Stimulated activated CD4-positive, alpha-beta T cell treated with anti-CD3 and anti-CD28 coated beads, Interleukin-4, amount 100 ng/mL, for 1 hour (primary cell): ENCODE results near the gene UBXN7.
"Not testable (repeated sequence)": the region's sequence is repeated elsewhere in the genome, so short reads cannot be mapped to it uniquely, and the experiment has no call there.

ENCODE experiments used
- DNase-seq: peaks from one replicate; pipeline ENCODE4 v3.0.0-alpha.2; 2020

Gene UBXN7, protein sequence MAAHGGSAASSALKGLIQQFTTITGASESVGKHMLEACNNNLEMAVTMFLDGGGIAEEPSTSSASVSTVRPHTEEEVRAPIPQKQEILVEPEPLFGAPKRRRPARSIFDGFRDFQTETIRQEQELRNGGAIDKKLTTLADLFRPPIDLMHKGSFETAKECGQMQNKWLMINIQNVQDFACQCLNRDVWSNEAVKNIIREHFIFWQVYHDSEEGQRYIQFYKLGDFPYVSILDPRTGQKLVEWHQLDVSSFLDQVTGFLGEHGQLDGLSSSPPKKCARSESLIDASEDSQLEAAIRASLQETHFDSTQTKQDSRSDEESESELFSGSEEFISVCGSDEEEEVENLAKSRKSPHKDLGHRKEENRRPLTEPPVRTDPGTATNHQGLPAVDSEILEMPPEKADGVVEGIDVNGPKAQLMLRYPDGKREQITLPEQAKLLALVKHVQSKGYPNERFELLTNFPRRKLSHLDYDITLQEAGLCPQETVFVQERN

DNA sequence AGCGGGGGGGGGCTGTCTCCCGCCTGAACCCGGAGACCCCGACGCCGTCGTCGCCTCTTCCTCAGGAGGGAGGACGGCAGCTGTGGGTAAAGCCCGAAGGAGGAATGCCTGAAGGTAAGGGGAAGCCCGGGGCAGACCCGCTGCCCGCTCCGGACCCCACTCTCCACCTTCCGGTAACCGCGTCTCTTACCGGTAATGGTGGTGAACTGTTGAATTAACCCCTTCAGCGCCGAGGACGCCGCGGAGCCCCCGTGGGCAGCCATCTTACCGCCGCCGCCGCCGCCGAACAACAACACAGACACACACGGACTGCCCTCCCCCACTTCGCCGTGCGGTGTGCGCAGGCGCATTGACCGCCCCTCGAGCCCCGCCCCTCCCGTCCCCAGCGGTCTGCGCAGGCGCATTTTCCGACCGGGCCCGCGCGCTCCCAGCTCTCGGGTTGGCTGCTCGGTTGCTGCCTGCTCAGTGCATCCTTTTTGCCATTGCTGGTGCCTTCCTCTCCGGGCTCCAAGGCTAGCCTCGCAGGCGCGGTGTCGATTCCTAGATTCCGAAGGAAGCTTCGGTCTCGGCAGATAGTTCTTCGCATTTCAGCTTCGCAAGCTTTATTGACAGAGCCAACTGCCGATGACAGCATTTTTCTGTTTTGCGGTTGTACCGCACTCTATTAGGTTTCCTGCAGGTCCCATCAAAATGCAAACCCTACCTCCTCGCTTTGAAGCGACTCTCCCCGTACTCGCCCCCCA is at the start of gene UBXN7:
Gene UBXN7, minus strand, starts transcription at position 291 of the 743 bp plus-strand sequence. Its CDS starts 28 bp downstream, at position 263.
- DNase-seq, result peak; percentile 96

DNA sequence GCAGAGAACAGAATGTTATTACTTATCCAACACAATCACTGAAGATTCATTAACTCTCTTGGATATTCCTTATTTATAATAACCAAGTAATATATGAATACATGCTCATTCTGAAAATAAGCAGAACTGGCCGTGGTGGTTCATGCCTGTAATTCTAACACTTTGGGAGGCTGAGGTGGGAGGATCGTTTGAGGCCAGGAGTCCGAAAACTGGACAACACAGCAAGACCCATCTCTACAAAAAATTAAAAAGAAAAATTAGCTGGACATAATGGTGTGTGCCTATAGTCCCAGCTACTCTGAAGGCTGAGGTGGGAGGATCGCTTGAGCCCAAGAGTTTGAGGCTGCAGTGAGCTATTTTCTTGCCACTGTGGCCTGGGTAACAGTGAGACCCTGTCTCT is 45.5 kb upstream of the UBXN7 start:
- no peak for DNase-seq

DNA sequence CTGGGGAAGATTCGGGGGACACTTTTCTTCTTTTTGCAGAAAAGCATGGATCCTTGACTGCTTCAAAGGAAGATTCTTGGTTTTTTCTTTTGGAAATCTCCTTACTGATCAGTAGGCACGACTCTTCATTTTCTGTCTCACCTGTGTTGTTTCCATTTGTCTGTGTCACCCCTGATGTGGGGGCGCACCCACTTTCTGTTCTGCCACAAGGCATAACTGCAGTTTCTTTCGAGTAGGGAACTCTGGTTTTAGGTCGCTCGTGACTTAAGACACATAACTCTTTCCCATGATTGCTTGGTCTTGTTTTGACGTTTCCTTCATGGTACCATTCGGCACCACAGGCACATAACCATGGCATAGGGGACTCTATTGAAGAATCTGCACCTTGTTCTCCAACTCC is 40.1 kb upstream of the UBXN7 start:
- DNase-seq, result no peak

DNA sequence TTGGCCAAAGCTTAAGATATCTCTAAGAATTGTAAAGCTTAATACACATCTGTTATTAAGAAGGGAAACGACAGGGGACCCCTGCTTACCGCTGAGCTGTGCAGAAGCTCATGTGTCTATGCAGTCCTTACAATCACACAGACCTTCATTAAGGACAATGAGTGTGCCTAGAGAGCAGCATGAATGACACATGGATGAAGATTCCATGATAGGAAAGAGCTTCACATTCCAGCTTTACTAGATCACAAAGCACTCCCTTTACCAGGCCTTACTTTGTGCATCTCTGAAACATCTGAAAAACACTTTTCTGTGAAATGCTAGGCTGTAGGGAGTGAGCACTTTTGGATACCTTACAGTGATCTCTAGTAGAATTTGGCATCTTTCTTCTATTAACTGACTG is 39.3 kb upstream of the UBXN7 start:
- no peak for DNase-seq

DNA sequence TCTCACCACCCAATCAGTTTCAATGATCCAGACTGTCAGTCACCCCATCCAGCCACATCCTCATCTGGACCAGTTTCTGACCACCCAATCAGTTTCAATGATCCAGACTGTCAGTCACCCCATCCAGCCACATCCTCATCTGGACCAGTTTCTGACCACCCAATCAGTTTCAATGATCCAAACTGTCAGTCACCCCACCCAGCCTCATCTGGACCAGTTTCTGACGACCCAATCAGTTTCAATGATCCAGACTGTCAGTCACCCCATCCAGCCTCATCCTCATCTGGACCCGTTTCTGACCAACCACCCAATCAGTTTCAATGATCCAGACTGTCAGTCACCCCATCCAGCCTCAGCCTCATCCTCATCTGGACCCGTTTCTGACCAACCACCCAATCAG is 38.0 kb upstream of the UBXN7 start:
- DNase-seq, result not testable (repeated sequence)

DNA sequence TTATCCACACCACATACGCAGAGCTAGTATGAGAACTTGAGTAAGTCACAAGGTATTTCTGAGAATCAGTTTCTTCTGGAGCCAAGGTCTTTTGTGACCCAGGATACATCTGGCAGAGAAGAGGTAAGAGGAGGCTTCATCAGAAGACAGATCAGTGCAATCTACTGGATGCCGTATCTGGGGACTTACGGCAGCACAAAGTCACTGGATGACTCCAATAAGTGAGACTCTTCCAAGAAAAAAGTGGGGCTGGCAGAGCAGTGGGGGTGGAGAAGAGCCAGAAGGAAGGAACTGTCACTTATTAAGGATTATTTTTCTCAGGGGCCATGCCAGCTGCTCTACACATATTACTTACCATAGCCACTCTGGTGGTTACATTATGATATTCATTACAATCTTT is 31.6 kb upstream of the UBXN7 start:
- no peak for DNase-seq

DNA sequence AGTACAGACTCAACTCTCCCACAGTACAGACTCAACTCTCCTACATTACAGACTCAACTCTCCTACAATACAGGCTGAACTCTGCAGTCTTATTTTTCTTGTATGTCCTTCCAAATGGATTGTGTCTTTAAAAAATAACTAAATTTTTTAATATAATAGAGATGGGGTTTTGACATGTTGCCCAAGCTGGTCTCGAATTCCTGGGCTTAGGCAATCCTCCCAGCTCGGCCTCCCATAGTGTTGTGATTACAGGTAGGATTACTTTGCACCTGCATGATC is 31.2 kb upstream of the UBXN7 start:
- no peak for DNase-seq

DNA sequence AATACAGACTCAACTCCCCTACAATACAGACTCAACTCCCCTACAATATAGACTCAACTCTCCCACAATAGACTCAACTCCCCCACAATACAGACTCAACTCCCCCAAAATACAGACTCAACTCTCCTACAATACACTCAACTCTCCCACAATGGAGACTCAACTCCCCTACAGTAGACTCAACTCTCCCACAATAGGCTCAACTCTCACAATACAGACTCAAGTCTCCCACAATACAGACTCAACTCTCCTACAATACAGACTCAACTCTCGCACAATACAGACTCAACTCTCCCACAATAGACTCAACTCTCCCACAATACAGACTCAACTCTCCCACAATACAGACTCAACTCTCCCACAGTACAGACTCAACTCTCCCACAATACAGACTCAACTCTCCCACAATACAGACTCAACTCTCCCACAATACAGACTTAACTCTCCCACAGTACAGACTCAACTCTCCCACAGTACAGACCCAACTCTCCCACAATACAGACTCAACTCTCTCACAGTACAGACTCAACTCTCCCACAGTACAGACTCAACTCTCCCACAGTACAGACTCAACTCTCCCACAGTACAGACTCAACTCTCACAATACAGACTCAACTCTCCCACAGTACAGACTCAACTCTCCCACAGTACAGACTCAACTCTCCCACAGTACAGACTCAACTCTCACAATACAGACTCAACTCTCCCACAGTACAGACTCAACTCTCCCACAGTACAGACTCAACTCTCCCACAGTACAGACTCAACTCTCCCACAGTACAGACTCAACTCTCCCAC is 30.7 kb upstream of the UBXN7 start:
- not testable (repeated sequence) for DNase-seq

DNA sequence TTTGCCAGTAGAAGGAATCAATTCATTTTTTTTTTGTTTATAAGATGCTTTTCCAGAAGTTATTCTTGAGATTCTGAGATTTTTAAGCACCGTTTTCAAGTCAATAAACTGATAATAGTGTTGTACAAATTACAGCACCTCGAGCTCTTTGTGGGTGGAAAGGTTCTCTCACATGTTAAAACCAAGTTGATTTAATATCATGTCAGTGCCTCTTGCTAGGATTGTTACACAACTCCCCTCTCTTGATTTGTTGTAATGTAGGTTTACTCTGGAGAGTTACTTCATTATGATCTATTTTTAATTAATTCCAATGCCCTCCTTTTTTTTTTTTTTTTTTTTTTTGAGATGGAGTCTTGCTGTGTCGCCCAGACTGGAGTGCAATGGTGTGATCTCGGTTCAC is 25.8 kb upstream of the UBXN7 start:
- no peak for DNase-seq

DNA sequence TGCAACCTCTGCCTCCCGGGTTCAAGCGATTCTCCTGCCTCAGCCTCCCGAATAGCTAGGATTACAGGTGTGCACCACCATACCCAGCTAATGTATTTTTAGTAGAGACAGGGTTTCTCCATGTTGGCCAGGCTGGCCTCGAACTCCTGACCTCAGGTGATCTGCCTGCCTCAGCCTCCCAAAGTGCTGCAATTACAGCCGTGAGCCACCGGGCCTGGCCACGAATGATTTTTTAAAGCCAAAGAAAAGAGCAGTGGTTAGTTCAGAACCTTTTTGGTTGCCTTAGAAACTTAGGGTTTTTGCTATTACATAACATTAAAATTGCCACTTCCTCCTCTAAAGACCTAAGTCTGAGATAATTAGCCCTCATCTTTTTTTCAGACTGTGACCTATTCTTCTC is 25.2 kb upstream of the UBXN7 start:
- DNase-seq, result not testable (repeated sequence)

DNA sequence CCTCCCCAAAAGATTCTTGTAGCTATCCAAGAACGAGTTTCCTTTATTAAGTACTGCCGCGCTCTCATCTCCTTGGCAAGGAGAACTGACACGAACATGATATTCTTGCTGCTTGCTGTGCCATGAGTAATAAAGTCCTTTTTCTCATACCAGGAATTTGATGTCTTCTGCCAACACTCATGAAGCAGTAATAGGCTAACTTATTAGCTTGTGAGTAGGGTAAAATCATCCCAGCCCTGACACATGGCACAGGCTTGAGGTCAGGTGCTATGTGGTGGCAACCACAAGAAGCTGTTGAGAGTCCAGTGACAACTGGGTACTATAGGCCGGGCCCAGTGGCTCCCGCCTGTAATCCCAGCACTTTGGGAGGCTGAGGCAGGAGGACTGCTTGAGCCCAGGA is 22.7 kb upstream of the UBXN7 start:
- no peak for DNase-seq

DNA sequence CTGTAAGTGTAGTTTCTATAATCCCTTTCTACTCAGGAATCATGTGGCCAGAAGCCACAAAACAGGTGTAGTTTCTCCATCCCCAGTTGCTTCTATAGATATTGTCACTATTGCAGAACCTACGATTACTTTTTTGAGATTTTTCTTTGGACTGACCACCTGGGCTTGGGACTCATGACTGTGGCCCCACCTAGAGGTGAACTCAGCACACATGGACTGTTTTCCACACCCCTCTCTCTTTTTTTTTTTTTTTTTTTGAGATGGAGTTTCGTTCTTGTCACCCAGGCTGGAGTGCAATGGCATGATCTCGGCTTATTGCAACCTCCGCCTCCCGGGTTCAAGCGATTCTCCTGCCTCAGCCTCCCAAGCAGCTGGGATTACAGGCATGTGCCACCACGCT is 13.2 kb upstream of the UBXN7 start:
- not testable (repeated sequence) for DNase-seq

DNA sequence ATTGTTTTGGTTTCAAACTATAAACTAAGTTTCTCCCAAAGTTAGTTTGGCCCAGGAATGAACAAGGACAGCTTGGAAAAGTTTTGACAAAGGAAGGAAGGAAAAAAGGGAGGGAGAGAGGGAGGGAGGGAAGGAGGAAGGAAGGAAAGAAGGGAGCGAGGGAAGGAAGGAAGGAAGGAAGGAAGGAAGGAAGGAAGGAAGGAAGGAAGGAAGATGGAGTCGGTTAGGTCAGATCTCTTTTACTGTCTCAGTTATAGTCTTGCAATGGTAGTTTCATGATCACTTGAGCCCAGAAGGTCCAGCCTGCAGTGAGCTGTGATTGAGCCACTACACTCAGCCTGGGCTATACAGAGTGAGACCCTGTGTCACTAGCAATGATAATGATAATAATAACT is 12.3 kb upstream of the UBXN7 start:
- DNase-seq, result no peak

DNA sequence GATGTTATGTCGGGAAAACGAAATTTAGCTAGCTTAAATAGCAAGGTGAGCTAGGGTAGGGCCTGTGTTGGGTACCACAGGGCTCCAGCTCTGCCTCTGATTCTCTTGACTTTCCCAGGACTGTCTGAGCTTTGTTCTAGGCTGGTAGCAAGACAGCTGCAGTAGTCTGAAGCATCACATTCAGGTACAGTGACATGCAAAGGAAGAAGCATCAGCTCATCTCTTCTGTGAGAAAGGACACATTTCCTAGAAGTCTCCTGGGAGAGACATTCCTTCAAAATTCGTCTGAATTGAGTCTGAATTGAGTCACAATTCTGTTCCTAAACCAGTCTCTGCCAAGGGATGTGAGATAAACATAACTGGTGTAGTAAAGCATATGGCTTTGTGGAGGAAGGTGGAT is 8.5 kb upstream of the UBXN7 start:
- no peak for DNase-seq

DNA sequence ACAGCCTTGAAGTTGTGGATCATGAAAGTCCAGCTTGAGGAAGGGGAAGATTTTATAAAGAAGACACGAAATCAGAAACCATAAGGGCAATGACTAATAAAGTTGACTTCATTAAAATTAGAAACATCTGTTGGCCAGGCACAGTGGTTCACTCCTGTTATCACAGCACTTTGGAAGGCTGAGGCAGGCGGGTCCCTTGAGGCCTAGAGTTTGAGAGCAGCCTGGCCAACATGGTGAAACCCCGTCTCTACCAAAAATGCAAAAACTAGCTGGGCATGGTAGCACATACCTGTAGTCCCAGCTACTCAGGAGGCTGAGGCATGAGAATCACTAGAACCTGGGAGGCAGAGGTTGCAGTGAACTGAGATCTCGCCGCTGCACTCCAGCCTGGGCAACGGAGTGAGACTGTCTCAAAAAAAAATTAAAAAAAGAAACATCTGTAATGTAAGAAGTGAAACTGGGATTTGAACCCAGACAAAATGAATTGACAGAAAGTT is 7.9 kb upstream of the UBXN7 start:
- DNase-seq, result no peak

DNA sequence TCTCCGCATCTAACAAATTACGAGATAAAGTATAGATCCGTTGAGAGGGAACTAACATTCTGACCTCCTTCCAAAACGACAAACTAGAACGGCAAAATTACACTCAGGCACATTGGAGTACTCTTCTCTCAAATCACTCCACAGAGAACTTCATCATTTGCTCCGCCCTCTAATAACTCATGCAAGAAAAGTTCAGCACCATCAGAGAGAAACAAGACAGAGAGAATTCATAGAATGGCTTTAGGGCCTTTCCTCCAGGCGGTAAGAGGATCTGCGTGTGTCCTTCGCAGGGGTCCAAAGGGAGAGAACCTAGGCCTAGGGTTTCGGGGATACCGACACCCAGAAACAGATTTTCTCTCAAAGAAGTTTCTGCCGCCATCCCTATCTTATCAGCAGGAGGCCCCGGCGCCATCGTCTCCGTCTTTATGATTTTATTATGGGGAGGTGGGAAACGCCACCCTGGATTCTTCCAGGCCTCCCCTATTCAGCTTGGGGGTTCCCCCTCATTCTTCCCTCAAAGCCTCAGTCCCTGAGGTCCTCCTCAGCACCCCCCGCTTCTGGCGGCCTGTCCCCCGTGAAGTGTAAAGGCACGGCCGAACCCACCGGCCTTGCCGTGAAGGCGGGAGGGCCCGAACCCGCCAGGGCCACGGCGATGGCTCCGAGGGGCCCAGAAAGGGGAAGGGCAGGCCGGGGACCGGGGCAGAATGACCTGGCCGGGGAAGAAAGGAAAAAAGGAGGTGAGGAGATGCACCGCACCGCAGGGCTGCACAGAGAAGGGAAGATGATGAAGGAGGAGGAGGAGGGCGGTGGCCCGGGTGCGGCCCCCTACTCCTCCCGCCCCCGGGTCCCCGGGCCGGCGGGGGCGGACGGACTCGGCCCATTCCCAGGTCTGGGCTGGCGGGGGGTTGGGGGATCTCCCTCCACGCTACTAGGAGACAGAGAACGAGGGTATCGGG is 768 bp downstream of the UBXN7 start:
- peak; percentile 15 for DNase-seq

DNA sequence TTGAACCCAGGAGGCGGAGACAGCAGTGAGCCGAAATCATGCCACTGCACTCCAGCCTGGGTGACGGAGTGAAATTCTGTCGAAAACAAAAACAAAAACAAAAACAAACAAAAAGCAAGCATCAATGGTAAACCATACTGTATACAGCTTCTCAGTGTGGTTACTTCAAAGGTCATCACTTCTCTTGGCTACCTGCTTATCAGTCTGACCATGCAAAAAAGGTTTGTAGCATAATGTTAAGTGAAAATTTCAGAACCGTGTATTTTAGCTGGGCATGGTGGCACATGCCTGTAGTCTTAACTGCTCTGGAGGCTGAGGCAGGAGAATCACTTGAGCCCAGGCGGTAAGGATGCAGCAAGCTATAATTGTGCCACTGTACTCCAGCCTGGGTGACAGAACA is 4.2 kb downstream of the UBXN7 start:
- DNase-seq, result no peak

DNA sequence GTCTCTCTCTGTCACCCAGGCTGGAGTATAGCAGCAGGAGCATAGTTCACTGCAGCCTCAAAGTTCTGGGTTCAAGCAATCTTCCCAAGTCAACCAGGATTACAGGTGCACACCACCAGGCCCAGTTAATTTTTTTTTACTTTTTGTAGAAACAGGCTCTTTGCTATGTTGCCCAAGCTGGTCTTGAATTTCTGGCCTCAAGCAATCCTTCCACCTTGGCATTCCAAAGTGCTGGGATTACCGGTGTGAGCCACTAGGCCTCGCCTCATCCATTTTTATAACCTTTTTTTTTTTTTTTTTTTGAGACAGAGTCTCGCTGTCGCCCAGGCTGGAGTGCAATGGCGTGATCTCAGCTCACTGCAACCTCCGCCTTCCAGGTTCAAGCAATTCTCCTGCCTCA is 7.8 kb downstream of the UBXN7 start:
- DNase-seq, result not testable (repeated sequence)

DNA sequence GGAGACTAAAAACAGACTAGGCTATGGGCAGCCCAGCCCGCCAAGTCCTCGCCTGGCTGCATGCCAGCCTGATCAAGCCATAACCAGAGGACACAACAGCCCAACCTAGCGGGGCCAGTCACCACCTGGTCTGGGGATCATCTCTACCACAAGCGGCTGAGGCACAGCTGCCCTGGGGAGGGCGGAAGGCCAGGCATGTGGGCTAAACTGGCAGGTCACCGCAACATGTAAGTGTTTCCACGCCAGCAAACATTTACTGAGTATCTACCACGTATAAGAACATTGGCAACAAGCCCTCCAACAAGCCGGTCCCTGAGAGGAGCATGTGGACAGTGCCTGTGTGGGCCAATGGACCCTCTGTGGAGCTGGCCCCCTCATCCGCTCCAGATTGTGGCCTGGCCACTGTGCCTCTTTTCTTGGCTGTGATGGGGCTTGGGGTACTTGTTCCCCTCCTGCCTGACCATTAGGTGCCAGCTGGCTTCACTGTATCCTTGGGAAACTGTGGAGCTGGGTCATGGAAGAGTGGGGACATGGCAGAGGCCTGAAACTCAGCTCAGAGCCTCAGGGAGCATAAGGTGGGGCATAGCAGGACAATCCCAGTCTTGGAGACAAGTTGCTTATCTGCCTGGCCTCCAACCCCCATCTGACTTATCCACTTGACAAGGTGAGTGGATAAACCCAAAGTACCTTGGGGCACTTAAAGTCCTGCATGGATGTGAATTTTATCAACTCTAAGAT is 9.0 kb downstream of the UBXN7 start:
- DNase-seq, result no peak

DNA sequence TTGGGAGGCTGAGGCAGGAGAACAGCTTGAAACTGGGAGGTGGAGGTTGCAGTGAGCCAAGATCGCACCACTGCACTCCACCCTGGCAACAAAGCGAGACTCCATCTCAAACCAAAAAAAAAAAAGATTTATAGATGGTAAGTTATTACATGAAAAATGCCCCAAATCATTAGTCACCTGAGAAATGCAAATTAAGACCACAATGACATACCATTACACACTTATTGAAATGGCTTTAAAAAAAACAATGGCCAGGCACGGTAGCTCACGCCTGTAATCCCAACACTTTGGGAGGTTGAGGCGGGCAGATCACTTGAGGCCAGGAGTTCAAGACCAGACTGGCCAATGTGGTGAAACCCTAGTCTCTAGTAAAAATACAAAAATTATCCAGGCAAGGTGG is 10.6 kb downstream of the UBXN7 start:
- DNase-seq, result not testable (repeated sequence)

DNA sequence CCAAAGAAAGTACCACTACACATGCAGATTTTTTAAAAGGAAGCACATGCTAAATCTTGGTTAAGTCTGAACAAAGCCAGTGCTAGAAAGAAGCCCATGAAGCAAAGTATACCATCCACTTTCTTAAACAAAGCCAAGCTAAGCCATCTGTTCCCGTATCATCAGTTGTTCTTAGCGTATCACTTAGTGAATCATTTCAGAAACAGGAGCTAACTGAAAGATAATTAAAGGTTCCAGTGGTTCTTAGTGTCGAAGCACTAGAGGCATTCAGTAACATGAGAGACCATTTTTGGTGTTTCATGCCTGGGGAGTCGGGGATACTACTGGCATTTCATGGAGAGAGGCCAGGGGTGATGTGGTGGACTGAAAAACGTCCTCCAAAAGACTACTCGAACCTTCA is 12.8 kb downstream of the UBXN7 start:
- DNase-seq, result no peak

DNA sequence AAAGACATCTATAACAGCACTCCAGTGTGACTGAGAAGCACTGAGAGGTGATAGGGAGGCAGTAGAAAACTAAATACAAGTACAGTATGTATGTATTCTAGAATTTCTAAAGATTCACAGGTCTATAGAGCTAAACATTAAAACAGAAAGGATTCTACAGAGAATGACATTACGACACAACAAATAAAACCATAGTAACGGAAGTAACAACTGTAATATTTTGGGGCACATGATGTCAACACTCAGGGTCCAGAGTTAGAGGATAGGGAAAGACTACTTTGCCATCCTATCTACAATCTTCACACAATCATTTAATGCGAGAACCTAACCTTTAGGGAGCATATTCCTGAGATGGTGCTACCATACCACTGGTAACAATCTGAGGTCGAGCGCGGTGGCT is 13.6 kb downstream of the UBXN7 start:
- no peak for DNase-seq
